HepG2 (cell line): ENCODE data around the gene HNRNPA0. TPM values are rescaled to one million over a fixed set of nuclear protein-coding genes. Genes with fewer than 3 reads are reported as not detected.

ENCODE experiments used
- ETV5 ChIP-seq: IDR thresholded peaks from 2 replicates; pipeline ENCODE4 v1.6.1; 2018; ENCODE audit warnings: missing biosample characterization, missing genetic modification reagents, inconsistent platforms, borderline replicate concordance
- FIP1L1 ChIP-seq: fragments of 200-400 bp; formaldehyde crosslinking; IDR thresholded peaks from 2 replicates; pipeline ENCODE4 v1.6.1; 2018; ENCODE audit warnings: low read depth, mild to moderate bottlenecking, low read length, moderate library complexity, borderline replicate concordance; ENCODE audit not compliant: insufficient read depth
- HDAC2 ChIP-seq: sonication (generic); formaldehyde crosslinking; IDR thresholded peaks from 2 replicates; pipeline ENCODE4 v1.4.0; 2020; ENCODE audit warnings: missing genetic modification reagents
- HOXA5 ChIP-seq: sonication (generic); formaldehyde crosslinking; IDR thresholded peaks from 2 replicates; pipeline ENCODE4 v1.4.0; 2020; ENCODE audit warnings: missing genetic modification reagents
- HOXA9 ChIP-seq: sonication (generic); formaldehyde crosslinking; IDR thresholded peaks from 2 replicates; pipeline ENCODE4 v1.8.1; 2022; ENCODE audit warnings: missing genetic modification reagents, mild to moderate bottlenecking, moderate library complexity, borderline replicate concordance
- MAZ ChIP-seq, 2 experiments: sonication (generic) in 1 of 2; formaldehyde crosslinking in 1 of 2; IDR thresholded peaks; 2 replicates each; pipeline versions ENCODE4 v1.5.0 to v1.6.1; 2012 to 2020; ENCODE audit warnings: low read depth in 2 of 2, mild to moderate bottlenecking in 2 of 2, borderline replicate concordance in 1 of 2, improper control_type of control experiment in 1 of 2, low read length in 1 of 2, missing genetic modification reagents in 1 of 2, moderate library complexity in 1 of 2
- MED13 ChIP-seq: sonication (generic); formaldehyde crosslinking; IDR thresholded peaks from 2 replicates; pipeline ENCODE4 v1.5.0; 2020; ENCODE audit warnings: missing genetic modification reagents
- MXD4 ChIP-seq: IDR thresholded peaks from 2 replicates; pipeline ENCODE4 v1.6.1; 2016; ENCODE audit warnings: mild to moderate bottlenecking, missing biosample characterization, missing genetic modification reagents
- SATB2 ChIP-seq: sonication (generic); formaldehyde crosslinking; IDR thresholded peaks from 2 replicates; pipeline ENCODE4 v1.5.0; 2020; ENCODE audit warnings: missing genetic modification reagents
- TARDBP ChIP-seq: sonication (generic); formaldehyde crosslinking; IDR thresholded peaks from 2 replicates; pipeline ENCODE4 v1.8.0; 2022; ENCODE audit warnings: mild to moderate bottlenecking, missing genetic modification reagents
- TEAD2 ChIP-seq: sonication (generic); formaldehyde crosslinking; IDR thresholded peaks from 2 replicates; pipeline ENCODE4 v1.9.0; 2021; ENCODE audit warnings: missing genetic modification reagents
- ZNF124 ChIP-seq: sonication (generic); formaldehyde crosslinking; IDR thresholded peaks from 2 replicates; pipeline ENCODE4 v1.4.0; 2020; ENCODE audit warnings: missing genetic modification reagents
- polyA plus RNA-seq, 8 experiments: library from polyadenylated mRNA; depleted of rRNA in 3 of 8; stranded (reverse) in 7 of 8; unstranded in 1 of 8; fragments of >200 nt; fragmentation: Illumina TruSeq in 4 of 8; extraction: Trizol in 4 of 8; gene quantifications; 2 replicates each; pipeline versions ENCODE4 v1.2.1 to v1.2.3, GENCODE V29; 2011 to 2016; ENCODE audit warnings: low read depth in 4 of 8, missing spikeins in 1 of 8, mixed read lengths in 1 of 8; ENCODE audit not compliant: insufficient read depth in 1 of 8
- total RNA-seq, 5 experiments: library from RNA; depleted of rRNA; stranded (reverse); fragments of >200 nt; fragmentation: Illumina TruSeq; extraction: Trizol; gene quantifications; 2 replicates each; pipeline ENCODE4 v1.2.3, GENCODE V29; 2016; ENCODE audit warnings: low read depth in 1 of 5
- TF ChIP-seq, protein P1 (sequence below): sonication (generic); formaldehyde crosslinking; IDR thresholded peaks from 2 replicates; pipeline ENCODE4 v1.9.0; 2022; ENCODE audit warnings: missing genetic modification reagents, mild to moderate bottlenecking, borderline replicate concordance
- TF ChIP-seq, protein P2 (sequence below): sonication (generic); formaldehyde crosslinking; conservative IDR thresholded peaks from 2 replicates; pipeline ENCODE4 v1.8.0; 2022; ENCODE audit warnings: low read depth, missing genetic modification reagents
- TF ChIP-seq, protein P3 (sequence below): sonication (generic); formaldehyde crosslinking; conservative IDR thresholded peaks from 2 replicates; pipeline ENCODE4 v1.8.0; 2022; ENCODE audit warnings: missing genetic modification reagents
- TF ChIP-seq, protein P4 (sequence below): sonication (generic); formaldehyde crosslinking; IDR thresholded peaks from 2 replicates; pipeline ENCODE4 v1.4.0; 2020; ENCODE audit warnings: mild to moderate bottlenecking, missing genetic modification reagents, borderline replicate concordance
- TF ChIP-seq, protein P5 (sequence below): sonication (generic); formaldehyde crosslinking; IDR thresholded peaks from 2 replicates; pipeline ENCODE4 v1.4.0; 2020; ENCODE audit warnings: missing genetic modification reagents

The HNRNPA0 gene
- total and polyA plus RNA-seq, 2 of the 13 experiments (the other 11 are each of a cell fraction or from before 2014, with no cell fraction given), result 9.0 to 12.9 TPM

DNA sequence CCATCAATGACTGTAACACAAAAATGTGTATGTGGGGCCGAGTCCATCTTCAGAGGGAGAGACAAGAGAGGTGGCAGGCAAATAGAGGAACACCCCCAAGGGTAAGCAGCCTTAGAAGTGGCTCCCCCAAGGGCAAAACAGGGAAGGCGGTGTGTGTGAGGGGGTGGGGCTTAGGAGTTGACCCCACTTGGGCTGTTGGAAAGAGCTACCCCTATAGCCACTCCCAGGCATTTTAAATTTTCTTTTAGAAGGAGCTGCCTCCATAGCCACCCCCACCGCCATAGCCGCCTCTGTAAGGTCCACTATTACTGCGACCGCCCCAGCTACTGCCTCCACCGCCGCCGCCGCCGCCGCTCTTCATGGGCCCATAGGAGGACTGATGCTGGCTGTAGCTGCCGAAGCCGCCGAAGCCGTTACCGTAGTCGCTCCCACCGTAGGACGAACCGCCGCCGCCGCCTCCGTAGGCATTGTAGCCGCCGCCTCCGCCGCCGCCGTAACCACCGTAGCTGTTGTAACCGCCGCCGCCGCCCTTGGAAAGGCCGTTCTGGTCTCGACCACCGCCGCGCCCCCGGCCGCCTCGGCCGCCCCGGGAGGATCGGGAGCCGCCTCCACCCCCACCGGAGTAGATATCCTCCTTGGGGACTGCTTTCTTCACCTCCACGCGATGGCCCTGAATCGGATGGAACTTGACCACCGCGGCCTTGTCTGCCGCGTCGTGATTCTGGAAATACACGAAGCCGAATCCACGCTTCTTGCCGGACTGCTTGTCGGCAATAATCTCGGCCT lies 1.1 kb downstream of the HNRNPA0 start (continued):
- TF ChIP-seq, protein P1, sequence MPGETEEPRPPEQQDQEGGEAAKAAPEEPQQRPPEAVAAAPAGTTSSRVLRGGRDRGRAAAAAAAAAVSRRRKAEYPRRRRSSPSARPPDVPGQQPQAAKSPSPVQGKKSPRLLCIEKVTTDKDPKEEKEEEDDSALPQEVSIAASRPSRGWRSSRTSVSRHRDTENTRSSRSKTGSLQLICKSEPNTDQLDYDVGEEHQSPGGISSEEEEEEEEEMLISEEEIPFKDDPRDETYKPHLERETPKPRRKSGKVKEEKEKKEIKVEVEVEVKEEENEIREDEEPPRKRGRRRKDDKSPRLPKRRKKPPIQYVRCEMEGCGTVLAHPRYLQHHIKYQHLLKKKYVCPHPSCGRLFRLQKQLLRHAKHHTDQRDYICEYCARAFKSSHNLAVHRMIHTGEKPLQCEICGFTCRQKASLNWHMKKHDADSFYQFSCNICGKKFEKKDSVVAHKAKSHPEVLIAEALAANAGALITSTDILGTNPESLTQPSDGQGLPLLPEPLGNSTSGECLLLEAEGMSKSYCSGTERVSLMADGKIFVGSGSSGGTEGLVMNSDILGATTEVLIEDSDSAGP, result 0 out of 2 replicates have a peak, but pooled peaks have one; percentile 7
- TF ChIP-seq FIP1L1 (no peak), ZNF124 (CRISPR knock-in tag) (no peak), TEAD2 (no peak), SATB2 (no peak), MED13 (CRISPR knock-in tag) (no peak), MXD4 (CRISPR knock-in tag) (no peak), ETV5 (CRISPR knock-in tag) (no peak), MAZ (IDR thresholded peaks at IDR 0.05; ENCODE audit: borderline replicate concordance, low read depth, low read length) (no peak), MAZ (CRISPR knock-in tag; IDR thresholded peaks at IDR 0.05; ENCODE audit: low read depth) (0 out of 2 replicates have a peak, but pooled peaks have one; percentile 13), TARDBP (CRISPR knock-in tag) (no peak), HDAC2 (CRISPR knock-in tag) (no peak), HOXA9 (no peak), HOXA5 (CRISPR knock-in tag) (no peak)
- TF ChIP-seq, protein P2, sequence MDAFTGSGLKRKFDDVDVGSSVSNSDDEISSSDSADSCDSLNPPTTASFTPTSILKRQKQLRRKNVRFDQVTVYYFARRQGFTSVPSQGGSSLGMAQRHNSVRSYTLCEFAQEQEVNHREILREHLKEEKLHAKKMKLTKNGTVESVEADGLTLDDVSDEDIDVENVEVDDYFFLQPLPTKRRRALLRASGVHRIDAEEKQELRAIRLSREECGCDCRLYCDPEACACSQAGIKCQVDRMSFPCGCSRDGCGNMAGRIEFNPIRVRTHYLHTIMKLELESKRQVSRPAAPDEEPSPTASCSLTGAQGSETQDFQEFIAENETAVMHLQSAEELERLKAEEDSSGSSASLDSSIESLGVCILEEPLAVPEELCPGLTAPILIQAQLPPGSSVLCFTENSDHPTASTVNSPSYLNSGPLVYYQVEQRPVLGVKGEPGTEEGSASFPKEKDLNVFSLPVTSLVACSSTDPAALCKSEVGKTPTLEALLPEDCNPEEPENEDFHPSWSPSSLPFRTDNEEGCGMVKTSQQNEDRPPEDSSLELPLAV (CRISPR knock-in tag), result no peak
- TF ChIP-seq, protein P3, sequence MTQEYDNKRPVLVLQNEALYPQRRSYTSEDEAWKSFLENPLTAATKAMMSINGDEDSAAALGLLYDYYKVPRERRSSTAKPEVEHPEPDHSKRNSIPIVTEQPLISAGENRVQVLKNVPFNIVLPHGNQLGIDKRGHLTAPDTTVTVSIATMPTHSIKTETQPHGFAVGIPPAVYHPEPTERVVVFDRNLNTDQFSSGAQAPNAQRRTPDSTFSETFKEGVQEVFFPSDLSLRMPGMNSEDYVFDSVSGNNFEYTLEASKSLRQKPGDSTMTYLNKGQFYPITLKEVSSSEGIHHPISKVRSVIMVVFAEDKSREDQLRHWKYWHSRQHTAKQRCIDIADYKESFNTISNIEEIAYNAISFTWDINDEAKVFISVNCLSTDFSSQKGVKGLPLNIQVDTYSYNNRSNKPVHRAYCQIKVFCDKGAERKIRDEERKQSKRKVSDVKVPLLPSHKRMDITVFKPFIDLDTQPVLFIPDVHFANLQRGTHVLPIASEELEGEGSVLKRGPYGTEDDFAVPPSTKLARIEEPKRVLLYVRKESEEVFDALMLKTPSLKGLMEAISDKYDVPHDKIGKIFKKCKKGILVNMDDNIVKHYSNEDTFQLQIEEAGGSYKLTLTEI (CRISPR knock-in tag), result no peak
- TF ChIP-seq, protein P4, sequence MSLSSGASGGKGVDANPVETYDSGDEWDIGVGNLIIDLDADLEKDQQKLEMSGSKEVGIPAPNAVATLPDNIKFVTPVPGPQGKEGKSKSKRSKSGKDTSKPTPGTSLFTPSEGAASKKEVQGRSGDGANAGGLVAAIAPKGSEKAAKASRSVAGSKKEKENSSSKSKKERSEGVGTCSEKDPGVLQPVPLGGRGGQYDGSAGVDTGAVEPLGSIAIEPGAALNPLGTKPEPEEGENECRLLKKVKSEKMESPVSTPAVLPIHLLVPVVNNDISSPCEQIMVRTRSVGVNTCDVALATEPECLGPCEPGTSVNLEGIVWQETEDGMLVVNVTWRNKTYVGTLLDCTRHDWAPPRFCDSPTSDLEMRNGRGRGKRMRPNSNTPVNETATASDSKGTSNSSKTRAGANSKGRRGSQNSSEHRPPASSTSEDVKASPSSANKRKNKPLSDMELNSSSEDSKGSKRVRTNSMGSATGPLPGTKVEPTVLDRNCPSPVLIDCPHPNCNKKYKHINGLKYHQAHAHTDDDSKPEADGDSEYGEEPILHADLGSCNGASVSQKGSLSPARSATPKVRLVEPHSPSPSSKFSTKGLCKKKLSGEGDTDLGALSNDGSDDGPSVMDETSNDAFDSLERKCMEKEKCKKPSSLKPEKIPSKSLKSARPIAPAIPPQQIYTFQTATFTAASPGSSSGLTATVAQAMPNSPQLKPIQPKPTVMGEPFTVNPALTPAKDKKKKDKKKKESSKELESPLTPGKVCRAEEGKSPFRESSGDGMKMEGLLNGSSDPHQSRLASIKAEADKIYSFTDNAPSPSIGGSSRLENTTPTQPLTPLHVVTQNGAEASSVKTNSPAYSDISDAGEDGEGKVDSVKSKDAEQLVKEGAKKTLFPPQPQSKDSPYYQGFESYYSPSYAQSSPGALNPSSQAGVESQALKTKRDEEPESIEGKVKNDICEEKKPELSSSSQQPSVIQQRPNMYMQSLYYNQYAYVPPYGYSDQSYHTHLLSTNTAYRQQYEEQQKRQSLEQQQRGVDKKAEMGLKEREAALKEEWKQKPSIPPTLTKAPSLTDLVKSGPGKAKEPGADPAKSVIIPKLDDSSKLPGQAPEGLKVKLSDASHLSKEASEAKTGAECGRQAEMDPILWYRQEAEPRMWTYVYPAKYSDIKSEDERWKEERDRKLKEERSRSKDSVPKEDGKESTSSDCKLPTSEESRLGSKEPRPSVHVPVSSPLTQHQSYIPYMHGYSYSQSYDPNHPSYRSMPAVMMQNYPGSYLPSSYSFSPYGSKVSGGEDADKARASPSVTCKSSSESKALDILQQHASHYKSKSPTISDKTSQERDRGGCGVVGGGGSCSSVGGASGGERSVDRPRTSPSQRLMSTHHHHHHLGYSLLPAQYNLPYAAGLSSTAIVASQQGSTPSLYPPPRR (CRISPR knock-in tag), result 0 out of 2 replicates have a peak, but pooled peaks have one; percentile 16
- TF ChIP-seq, protein P5, sequence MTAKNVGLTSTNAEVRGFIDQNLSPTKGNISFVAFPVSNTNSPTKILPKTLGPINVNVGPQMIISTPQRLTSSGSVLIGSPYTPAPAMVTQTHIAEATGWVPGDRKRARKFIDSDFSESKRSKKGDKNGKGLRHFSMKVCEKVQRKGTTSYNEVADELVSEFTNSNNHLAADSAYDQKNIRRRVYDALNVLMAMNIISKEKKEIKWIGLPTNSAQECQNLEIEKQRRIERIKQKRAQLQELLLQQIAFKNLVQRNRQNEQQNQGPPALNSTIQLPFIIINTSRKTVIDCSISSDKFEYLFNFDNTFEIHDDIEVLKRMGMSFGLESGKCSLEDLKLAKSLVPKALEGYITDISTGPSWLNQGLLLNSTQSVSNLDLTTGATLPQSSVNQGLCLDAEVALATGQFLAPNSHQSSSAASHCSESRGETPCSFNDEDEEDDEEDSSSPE, result no peak
